ENCODE measurements around the gene PHACTR4. TPM values are rescaled to one million over a fixed set of nuclear protein-coding genes. Genes with fewer than 3 reads are reported as not detected.

The PHACTR4 gene
- total and polyA plus RNA-seq, 2 donors (not counting 3 experiments of a cell fraction or from before 2014, with no cell fraction given): 25.4 to 61.0 TPM

DNA sequence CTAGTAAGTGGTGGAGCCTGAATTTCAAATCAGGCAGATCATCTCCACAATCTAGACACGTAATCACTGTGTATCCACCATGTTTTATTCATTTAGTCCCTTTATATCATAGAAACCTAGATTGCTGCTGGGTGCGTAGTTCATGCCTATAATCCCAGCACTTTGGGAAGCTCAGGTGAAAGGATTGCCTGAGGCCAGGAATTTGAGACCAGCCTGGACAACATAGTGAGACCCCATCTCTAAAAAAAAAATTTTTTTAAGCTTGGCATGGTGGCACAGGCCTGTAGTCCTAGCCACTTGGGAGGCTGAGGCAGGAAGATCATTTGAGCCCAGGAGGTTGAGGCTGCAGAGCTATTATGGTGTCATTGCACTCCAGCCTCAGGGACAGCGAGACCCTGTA lies 30.6 kb upstream of the PHACTR4 start:
- Histone ChIP-seq H3K27ac (ENCODE audit: insufficient read depth, low read depth, low read length) (no peak overlapping the region), H3K27me3 (ENCODE audit: control insufficient read depth in 2 of 2, insufficient read depth in 2 of 2, low read length in 2 of 2) (no peaks in the 10 kb centered on the region), H3K4me3 (replicated peaks in 1 of 3; ENCODE audit: insufficient read depth in 1 of 3, low read depth in 1 of 3, low read length in 3 of 3) (no peak overlapping the region), H3K79me2 (ENCODE audit: control insufficient read depth, insufficient read depth, low read length) (no peaks in the 10 kb centered on the region), H4K20me1 (replicated peaks; ENCODE audit: control insufficient read depth, extremely low read depth, insufficient read depth, low read length) (no peaks in the 10 kb centered on the region), H3K9me1 (replicated peaks; ENCODE audit: control insufficient read depth, extremely low read depth, insufficient read depth, low read length) (no peaks in the 10 kb centered on the region), H3K4me1 (ENCODE audit: control insufficient read depth, extremely low read depth, insufficient read depth, low read length) (no peaks in the 10 kb centered on the region), H2AFZ (ENCODE audit: low read depth, low read length) (no peak overlapping the region), H3K4me2 (ENCODE audit: insufficient read depth, low read length) (no peak overlapping the region), H3K36me3 (ENCODE audit: control insufficient read depth in 2 of 2, extremely low read depth in 1 of 2, insufficient read depth in 2 of 2, low read length in 2 of 2) (peaks cover 0 to 10% of the 10 kb centered on the region in 2 experiments), H3K9me3 (replicated peaks; ENCODE audit: control insufficient read depth, insufficient read depth, low read length) (no peaks in the 10 kb centered on the region), H3K9ac (replicated peaks; ENCODE audit: extremely low read depth, insufficient read depth, low read length) (no peak overlapping the region)
- TF ChIP-seq POLR2AphosphoS5 (IDR thresholded peaks at IDR 0.05; ENCODE audit: insufficient read depth, low read depth, low read length): no peak
- TF ChIP-seq MYC (IDR thresholded peaks at IDR 0.05; ENCODE audit: low read depth, low read length): no peak
- no peak for TF ChIP-seq EZH2 (IDR thresholded peaks at IDR 0.05; ENCODE audit: borderline replicate concordance, low read depth, low read length, severe bottlenecking)
- TF ChIP-seq FOS (IDR thresholded peaks at IDR 0.05; ENCODE audit: borderline replicate concordance, insufficient read depth, low read length): no peak
- TF ChIP-seq JUN (IDR thresholded peaks at IDR 0.05; ENCODE audit: borderline replicate concordance, insufficient read depth, insufficient read length, low read depth): no peak
- TF ChIP-seq MAX (IDR thresholded peaks at IDR 0.05; ENCODE audit: insufficient read depth, insufficient read length): no peak
- no peak for TF ChIP-seq GATA2 (IDR thresholded peaks at IDR 0.05; ENCODE audit: insufficient read depth, insufficient read length, low read depth, low read length)
- TF ChIP-seq POLR2A (IDR thresholded peaks at IDR 0.05; ENCODE audit: low read depth, low read length): no peak
- TF ChIP-seq, protein P1, sequence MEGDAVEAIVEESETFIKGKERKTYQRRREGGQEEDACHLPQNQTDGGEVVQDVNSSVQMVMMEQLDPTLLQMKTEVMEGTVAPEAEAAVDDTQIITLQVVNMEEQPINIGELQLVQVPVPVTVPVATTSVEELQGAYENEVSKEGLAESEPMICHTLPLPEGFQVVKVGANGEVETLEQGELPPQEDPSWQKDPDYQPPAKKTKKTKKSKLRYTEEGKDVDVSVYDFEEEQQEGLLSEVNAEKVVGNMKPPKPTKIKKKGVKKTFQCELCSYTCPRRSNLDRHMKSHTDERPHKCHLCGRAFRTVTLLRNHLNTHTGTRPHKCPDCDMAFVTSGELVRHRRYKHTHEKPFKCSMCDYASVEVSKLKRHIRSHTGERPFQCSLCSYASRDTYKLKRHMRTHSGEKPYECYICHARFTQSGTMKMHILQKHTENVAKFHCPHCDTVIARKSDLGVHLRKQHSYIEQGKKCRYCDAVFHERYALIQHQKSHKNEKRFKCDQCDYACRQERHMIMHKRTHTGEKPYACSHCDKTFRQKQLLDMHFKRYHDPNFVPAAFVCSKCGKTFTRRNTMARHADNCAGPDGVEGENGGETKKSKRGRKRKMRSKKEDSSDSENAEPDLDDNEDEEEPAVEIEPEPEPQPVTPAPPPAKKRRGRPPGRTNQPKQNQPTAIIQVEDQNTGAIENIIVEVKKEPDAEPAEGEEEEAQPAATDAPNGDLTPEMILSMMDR (IDR thresholded peaks at IDR 0.05; ENCODE audit: extremely low read depth in 1 of 2, insufficient read depth in 1 of 2, low read depth in 1 of 2, low read length in 2 of 2): no peak
- ChIA-PET CTCF (interaction anchor here (1.2 to 2.4 kb wide), 2 partner anchors 21 to 24 kb away, joined by 4 to 12 read pairs; no protein-coding TSS in a partner anchor), POLR2A (no interaction called here)
- intact Hi-C loops (cut with micrococcal nuclease): no loop called here
- dilution Hi-C loops (cut with MboI; ENCODE audit: extremely low pct_ligation_motif_present, low sequenced_read_pairs): no loop called here
- BruUV-seq (replicated peaks): no TSS peak
- no peak for FAIRE-seq
- no peak for DNase-seq (ENCODE audit: low read depth, low spot score)

All from endothelial cell of umbilical vein (primary cell).